Prostate gland (tissue), 2 donors: Measurements from ENCODE around the gene ZNF813.

Source experiments
- POLR2AphosphoS5 ChIP-seq: sonication (generic); formaldehyde crosslinking; IDR thresholded peaks from one replicate; pipeline ENCODE4 v1.6.1; 2017; ENCODE audit warnings: antibody characterized with exemption
- TF ChIP-seq, protein P1 (sequence below), 4 experiments: fragments of 200-600 bp in 2 of 4; fragments of 450-650 bp in 2 of 4; sonication (generic) in 2 of 4; IDR thresholded peaks; 1 replicate in 3 of 4; 2 replicates in 1 of 4; pipeline ENCODE4 v1.5.1; 2016 to 2019; ENCODE audit warnings: antibody characterized with exemption in 4 of 4, mild to moderate bottlenecking in 2 of 4, moderate library complexity in 2 of 4

- TF ChIP-seq, protein P1, sequence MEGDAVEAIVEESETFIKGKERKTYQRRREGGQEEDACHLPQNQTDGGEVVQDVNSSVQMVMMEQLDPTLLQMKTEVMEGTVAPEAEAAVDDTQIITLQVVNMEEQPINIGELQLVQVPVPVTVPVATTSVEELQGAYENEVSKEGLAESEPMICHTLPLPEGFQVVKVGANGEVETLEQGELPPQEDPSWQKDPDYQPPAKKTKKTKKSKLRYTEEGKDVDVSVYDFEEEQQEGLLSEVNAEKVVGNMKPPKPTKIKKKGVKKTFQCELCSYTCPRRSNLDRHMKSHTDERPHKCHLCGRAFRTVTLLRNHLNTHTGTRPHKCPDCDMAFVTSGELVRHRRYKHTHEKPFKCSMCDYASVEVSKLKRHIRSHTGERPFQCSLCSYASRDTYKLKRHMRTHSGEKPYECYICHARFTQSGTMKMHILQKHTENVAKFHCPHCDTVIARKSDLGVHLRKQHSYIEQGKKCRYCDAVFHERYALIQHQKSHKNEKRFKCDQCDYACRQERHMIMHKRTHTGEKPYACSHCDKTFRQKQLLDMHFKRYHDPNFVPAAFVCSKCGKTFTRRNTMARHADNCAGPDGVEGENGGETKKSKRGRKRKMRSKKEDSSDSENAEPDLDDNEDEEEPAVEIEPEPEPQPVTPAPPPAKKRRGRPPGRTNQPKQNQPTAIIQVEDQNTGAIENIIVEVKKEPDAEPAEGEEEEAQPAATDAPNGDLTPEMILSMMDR (IDR thresholded peaks at IDR 0.05): peak in 1 of 4 experiments; percentile 41
- TF ChIP-seq POLR2AphosphoS5: peak; percentile 42
Measured at GRCh38 chr19:53504365-53504703, 36.8 kb downstream of the ZNF813 start.
